CD8-positive, alpha-beta memory T cell (primary cell): Measurements from ENCODE around the gene TNFSF13B. TPM values are rescaled to one million over a fixed set of nuclear protein-coding genes. Genes with fewer than 3 reads are reported as not detected.

ENCODE experiments used
- CTCF ChIA-PET: fragments of 350-600 bp; sonication (Branson Sonifier 250); formaldehyde crosslinking; loops from one replicate; lab custom pipeline; 2021; ENCODE audit warnings: antibody characterized with exemption; lab: Charles Lee
- POLR2A ChIA-PET: fragments of 350-600 bp; sonication (Branson Sonifier 250); formaldehyde crosslinking; loops from one replicate; lab custom pipeline; 2021; ENCODE audit warnings: antibody characterized with exemption; lab: Charles Lee
- DNase-seq, 5 donors: peaks; one replicate each; pipeline versions ENCODE4 v3.0.0 to v3.0.0-alpha.2; 2020 to 2022; ENCODE audit warnings: mixed read lengths in 1 of 5
- H3K27ac ChIP-seq: one replicate; pipeline ENCODE4 v1.7.0; 2013; ENCODE audit warnings: low read depth, mild to moderate bottlenecking, low read length, moderate library complexity
- H3K27me3 ChIP-seq: 2 replicates; pipeline ENCODE4 v1.7.0; 2013; ENCODE audit warnings: low read length, mild to moderate bottlenecking; ENCODE audit not compliant: insufficient read depth, poor library complexity, severe bottlenecking
- H3K36me3 ChIP-seq: 2 replicates; pipeline ENCODE4 v1.7.0; 2013; ENCODE audit warnings: mild to moderate bottlenecking, low read length, moderate library complexity; ENCODE audit not compliant: insufficient read depth
- H3K4me1 ChIP-seq: 2 replicates; pipeline ENCODE4 v1.7.0; 2013; ENCODE audit warnings: mild to moderate bottlenecking, low read length, moderate library complexity; ENCODE audit not compliant: insufficient read depth
- H3K4me3 ChIP-seq: 2 replicates; pipeline ENCODE4 v1.7.0; 2013; ENCODE audit warnings: mild to moderate bottlenecking, low read length
- H3K9me3 ChIP-seq: 2 replicates; pipeline ENCODE4 v1.7.0; 2013; ENCODE audit warnings: mild to moderate bottlenecking, low read length
- H3K27ac Mint-ChIP-seq, 8 donors: one replicate each; pipeline ENCODE4 v1.8.0; 2020 to 2021; ENCODE audit warnings: mixed read lengths in 8 of 8, mild to moderate bottlenecking in 6 of 8, inconsistent platforms in 3 of 8, moderate library complexity in 3 of 8
- H3K27me3 Mint-ChIP-seq, 2 donors: one replicate each; pipeline ENCODE4 v1.8.0; 2020 to 2021; ENCODE audit warnings: mixed read lengths in 2 of 2, mild to moderate bottlenecking in 1 of 2, moderate library complexity in 1 of 2
- H3K36me3 Mint-ChIP-seq, 3 donors: one replicate each; pipeline ENCODE4 v1.8.0; 2020 to 2021; ENCODE audit warnings: mixed read lengths in 3 of 3, inconsistent platforms in 1 of 3, mild to moderate bottlenecking in 1 of 3
- H3K4me1 Mint-ChIP-seq, 3 donors: one replicate each; pipeline ENCODE4 v1.8.0; 2020 to 2021; ENCODE audit warnings: mixed read lengths in 3 of 3, inconsistent platforms in 1 of 3, mild to moderate bottlenecking in 1 of 3
- H3K4me3 Mint-ChIP-seq, 7 donors: one replicate each; pipeline ENCODE4 v1.8.0; 2020 to 2021; ENCODE audit warnings: mixed read lengths in 7 of 7, mild to moderate bottlenecking in 6 of 7, moderate library complexity in 4 of 7, inconsistent platforms in 2 of 7
- H3K9me3 Mint-ChIP-seq, 5 donors: one replicate each; pipeline ENCODE4 v1.8.0; 2020 to 2022; ENCODE audit warnings: mixed read lengths in 5 of 5, mild to moderate bottlenecking in 3 of 5, moderate library complexity in 2 of 5, inconsistent platforms in 1 of 5
- polyA plus RNA-seq: library from polyadenylated mRNA; unstranded; fragments of 300-500 nt; fragmentation: Illumina TruSeq; gene quantifications from one replicate; pipeline ENCODE4 v1.2.3, GENCODE V29; 2021
- total RNA-seq, 2 experiments: library from RNA; stranded (reverse); gene quantifications; one replicate each; pipeline ENCODE4 v1.2.3, GENCODE V29; 2021

Gene TNFSF13B
- total and polyA plus RNA-seq, 3 experiments from 2014 or later, result 1.2 to 10.7 (median 1.3) TPM

GRCh38 chr13:108270442-108270841, 924 bp downstream of the TNFSF13B start:
- Mint-ChIP-seq H3K4me1 (peaks cover 34 to 59% (median 44%) of the 10 kb centered on the region in 3 donors), H3K36me3 (peaks cover 0 to 3% (median 0%) of the 10 kb centered on the region in 3 donors), H3K27me3 (no peaks in the 10 kb centered on the region), H3K27ac (peak overlapping the region; percentile 78 to 96 (median 91)), H3K4me3 (peak overlapping the region; percentile 87 to 93 (median 87)), H3K9me3 (no peaks in the 10 kb centered on the region)
- no peak for DNase-seq
- Histone ChIP-seq H3K27me3 (no peaks in the 10 kb centered on the region), H3K4me3 (peak overlapping the region; percentile 61), H3K9me3 (no peaks in the 10 kb centered on the region), H3K27ac (no peak overlapping the region), H3K4me1 (peaks cover 9% of the 10 kb centered on the region), H3K36me3 (no peaks in the 10 kb centered on the region)
- POLR2A ChIA-PET, result no interaction called here
- CTCF ChIA-PET, result interaction anchor here (1.0 to 1.4 kb wide), 2 partner anchors 51 to 238 kb away, joined by 3 read pairs; no protein-coding TSS in a partner anchor

GRCh38 chr13:108272333-108272732, 2.8 kb downstream of the TNFSF13B start:
- CTCF ChIA-PET, result no interaction called here
- peak overlapping the region in 2 of 8 donors; percentile 26 to 58 for H3K27ac Mint-ChIP-seq
- peaks cover 28 to 43% (median 28%) of the 10 kb centered on the region in 3 donors for H3K4me1 Mint-ChIP-seq

GRCh38 chr13:108273429-108274118, 4.1 kb downstream of the TNFSF13B start:
- Histone ChIP-seq H3K27me3 (no peaks in the 10 kb centered on the region), H3K27ac (no peak overlapping the region), H3K4me1 (peaks cover 9% of the 10 kb centered on the region), H3K9me3 (no peaks in the 10 kb centered on the region), H3K36me3 (no peaks in the 10 kb centered on the region), H3K4me3 (no peak overlapping the region)
- ChIA-PET POLR2A (no interaction called here), CTCF (no interaction called here)
- H3K4me1 Mint-ChIP-seq, result peaks cover 24 to 36% (median 25%) of the 10 kb centered on the region in 3 donors
- no peak for DNase-seq
- H3K27ac Mint-ChIP-seq, result peak overlapping the region in 1 of 8 donors; percentile 48
- H3K36me3 Mint-ChIP-seq, result peaks cover 0 to 3% (median 3%) of the 10 kb centered on the region in 3 donors
- H3K4me3 Mint-ChIP-seq, result peak overlapping the region in 1 of 7 donors; percentile 31
- H3K9me3 Mint-ChIP-seq, result no peaks in the 10 kb centered on the region
- H3K27me3 Mint-ChIP-seq, result peaks cover 0 to 3% of the 10 kb centered on the region in 2 donors

More at GRCh38 chr13:108272333-108272732, 2.8 kb downstream of the TNFSF13B start:
- Mint-ChIP-seq H3K9me3 (no peaks in the 10 kb centered on the region), H3K4me3 (peak overlapping the region in 1 of 7 donors; percentile 27), H3K27me3 (peaks cover 0 to 3% of the 10 kb centered on the region in 2 donors), H3K36me3 (peaks cover 0 to 3% (median 3%) of the 10 kb centered on the region in 3 donors)
- H3K9me3 ChIP-seq, result no peaks in the 10 kb centered on the region
- POLR2A ChIA-PET, result no interaction called here
- no peak for DNase-seq
- no peak overlapping the region for H3K4me3 ChIP-seq
- H3K4me1 ChIP-seq, result peaks cover 9% of the 10 kb centered on the region
- H3K27me3 ChIP-seq, result no peaks in the 10 kb centered on the region
- no peaks in the 10 kb centered on the region for H3K36me3 ChIP-seq
- no peak overlapping the region for H3K27ac ChIP-seq

GRCh38 chr13:108274718-108275117, 5.2 kb downstream of the TNFSF13B start:
- peaks cover 0 to 3% of the 10 kb centered on the region in 2 donors for H3K27me3 Mint-ChIP-seq
- H3K4me1 ChIP-seq, result peaks cover 9% of the 10 kb centered on the region
- H3K9me3 ChIP-seq, result no peaks in the 10 kb centered on the region
- H3K27ac Mint-ChIP-seq, result no peak overlapping the region
- no peak overlapping the region for H3K27ac ChIP-seq
- no peak for DNase-seq
- no peaks in the 10 kb centered on the region for H3K9me3 Mint-ChIP-seq
- no peak overlapping the region for H3K4me3 Mint-ChIP-seq
- no peak overlapping the region for H3K4me3 ChIP-seq
- H3K36me3 Mint-ChIP-seq, result peaks cover 3 to 5% (median 4%) of the 10 kb centered on the region in 3 donors
- POLR2A ChIA-PET, result no interaction called here
- H3K27me3 ChIP-seq, result no peaks in the 10 kb centered on the region
- H3K36me3 ChIP-seq, result no peaks in the 10 kb centered on the region
- peaks cover 15 to 26% (median 16%) of the 10 kb centered on the region in 3 donors for H3K4me1 Mint-ChIP-seq
- CTCF ChIA-PET, result no interaction called here

- H3K9me3 Mint-ChIP-seq, result no peaks in the 10 kb centered on the region
- ChIA-PET CTCF (no interaction called here), POLR2A (no interaction called here)
- peaks cover 1 to 13% (median 4%) of the 10 kb centered on the region in 3 donors for H3K4me1 Mint-ChIP-seq
- no peak for DNase-seq
- Histone ChIP-seq H3K4me1 (no peaks in the 10 kb centered on the region), H3K4me3 (no peak overlapping the region), H3K27ac (no peak overlapping the region), H3K9me3 (no peaks in the 10 kb centered on the region), H3K27me3 (no peaks in the 10 kb centered on the region), H3K36me3 (no peaks in the 10 kb centered on the region)
- no peak overlapping the region for H3K27ac Mint-ChIP-seq
- H3K36me3 Mint-ChIP-seq, result peaks cover 3 to 10% (median 3%) of the 10 kb centered on the region in 3 donors
- peaks cover 0 to 3% of the 10 kb centered on the region in 2 donors for H3K27me3 Mint-ChIP-seq
- no peak overlapping the region for H3K4me3 Mint-ChIP-seq
Measured at GRCh38 chr13:108276060-108276459, 6.5 kb downstream of the TNFSF13B start.

- Mint-ChIP-seq H3K36me3 (peaks cover 3 to 10% (median 5%) of the 10 kb centered on the region in 3 donors), H3K4me3 (no peak overlapping the region), H3K4me1 (peaks cover 0 to 4% (median 0%) of the 10 kb centered on the region in 3 donors), H3K9me3 (no peaks in the 10 kb centered on the region), H3K27me3 (peaks cover 3 to 4% of the 10 kb centered on the region in 2 donors), H3K27ac (no peak overlapping the region)
- H3K9me3 ChIP-seq, result no peaks in the 10 kb centered on the region
- H3K27ac ChIP-seq, result no peak overlapping the region
- no peaks in the 10 kb centered on the region for H3K4me1 ChIP-seq
- no peaks in the 10 kb centered on the region for H3K36me3 ChIP-seq
- H3K4me3 ChIP-seq, result no peak overlapping the region
- ChIA-PET CTCF (no interaction called here), POLR2A (no interaction called here)
- H3K27me3 ChIP-seq, result no peaks in the 10 kb centered on the region
- no peak for DNase-seq
Measured at GRCh38 chr13:108278466-108278865, 8.9 kb downstream of the TNFSF13B start.

- no peaks in the 10 kb centered on the region for H3K4me1 ChIP-seq
- no peaks in the 10 kb centered on the region for H3K36me3 ChIP-seq
- no peaks in the 10 kb centered on the region for H3K27me3 ChIP-seq
- Mint-ChIP-seq H3K4me1 (no peaks in the 10 kb centered on the region), H3K27me3 (peaks cover 3 to 4% of the 10 kb centered on the region in 2 donors), H3K36me3 (peaks cover 2 to 10% (median 3%) of the 10 kb centered on the region in 3 donors), H3K4me3 (no peak overlapping the region), H3K27ac (no peak overlapping the region), H3K9me3 (no peaks in the 10 kb centered on the region)
- no peaks in the 10 kb centered on the region for H3K9me3 ChIP-seq
- ChIA-PET CTCF (no interaction called here), POLR2A (no interaction called here)
- no peak for DNase-seq
- H3K27ac ChIP-seq, result no peak overlapping the region
- H3K4me3 ChIP-seq, result no peak overlapping the region
Measured at GRCh38 chr13:108281901-108282300, 12.4 kb downstream of the TNFSF13B start.

- CTCF ChIA-PET, result no interaction called here
- Mint-ChIP-seq H3K9me3 (no peaks in the 10 kb centered on the region), H3K36me3 (peaks cover 2 to 10% (median 3%) of the 10 kb centered on the region in 3 donors), H3K4me3 (no peak overlapping the region), H3K4me1 (no peaks in the 10 kb centered on the region), H3K27me3 (peaks cover 1 to 3% of the 10 kb centered on the region in 2 donors), H3K27ac (no peak overlapping the region)
- Histone ChIP-seq H3K27me3 (no peaks in the 10 kb centered on the region), H3K27ac (no peak overlapping the region), H3K36me3 (no peaks in the 10 kb centered on the region), H3K4me3 (no peak overlapping the region), H3K9me3 (no peaks in the 10 kb centered on the region), H3K4me1 (no peaks in the 10 kb centered on the region)
- DNase-seq, result no peak
- POLR2A ChIA-PET, result no interaction called here
Measured at GRCh38 chr13:108283110-108283509, 13.6 kb downstream of the TNFSF13B start.
